ENCODE data around the gene CACNA1E.

- no peak for TF ChIP-seq POLR2AphosphoS5 (IDR thresholded peaks at IDR 0.05; ENCODE audit: low read depth, low read length)
- no peak for TF ChIP-seq REST (IDR thresholded peaks at IDR 0.05; ENCODE audit: insufficient read depth in 1 of 2, low read depth in 2 of 2, low read length in 2 of 2)
Measured at GRCh38 chr1:181778640-181779260, 295.4 kb downstream of the CACNA1E start.

All from PFSK-1 (cell line).